Posterior vena cava (tissue), 2 donors: ENCODE data around the gene PLOD3. TPM values are rescaled to one million over a fixed set of nuclear protein-coding genes. Genes with fewer than 3 reads are reported as not detected.

Experiments
- DNase-seq: peaks from one replicate; pipeline ENCODE4 v3.0.0-alpha.2; 2020; ENCODE audit warnings: low spot score
- intact Hi-C, 2 donors: fragments of 100-400 bp; cut with DNase I; formaldehyde crosslinking; loops; one replicate each; pipeline versions ENCODE4 v1.14.1 to v1.14.2; 2022 to 2023
- total RNA-seq, 2 donors: library from RNA; stranded (reverse); fragmentation: NEBNext Ultra II Directional; extraction: Animal tissue kit (Norgen Biotek cat#: 25700); gene quantifications; one replicate each; pipeline ENCODE4 v1.2.1, GENCODE V29; 2021
- donor health status: DM: yes; HTN: yes; CAD: no.
- donor health status: DM: yes; HTN: yes; CAD: no.

Gene PLOD3
- total RNA-seq, 2 donors from 2014 or later, result 59.6 to 64.3 TPM

GRCh38 chr7:101170617-101171441, 46.6 kb downstream of the PLOD3 start:
- DNase-seq, result no peak
- intact Hi-C loops, result no loop called here

DNA sequence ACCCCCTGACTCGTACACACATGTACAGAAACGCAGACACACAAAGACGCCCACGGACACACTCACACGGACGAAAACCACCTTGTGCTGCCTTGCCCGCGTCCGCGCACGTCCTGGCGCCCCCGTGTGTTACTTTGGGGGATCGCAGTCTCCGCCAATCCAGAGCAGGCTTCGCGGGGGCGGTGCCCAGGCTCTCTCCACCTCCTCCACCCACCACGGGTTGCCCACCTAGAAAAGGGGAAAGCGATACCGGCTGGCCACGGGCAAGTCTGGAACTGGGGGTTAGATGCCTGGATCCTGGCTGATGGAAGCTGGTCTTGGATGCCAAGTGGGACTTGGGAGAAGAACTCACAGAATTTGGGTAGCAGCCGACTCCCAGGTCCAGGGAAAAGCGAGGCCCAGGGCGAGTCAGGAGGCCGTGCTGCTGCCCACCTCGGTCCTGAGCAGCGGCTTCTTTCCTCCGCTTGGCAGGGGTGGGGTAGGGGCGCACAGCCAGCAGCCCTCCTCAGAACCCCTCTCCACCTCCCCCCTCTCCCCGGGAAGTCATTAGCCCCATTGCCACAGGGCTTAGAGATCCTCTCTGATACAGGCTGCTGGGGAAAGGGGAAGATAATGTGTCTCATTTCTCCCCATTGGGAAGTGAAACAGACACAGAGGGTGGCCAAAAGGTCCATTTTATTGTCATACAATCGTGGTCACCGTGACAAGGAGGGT, 47.4 kb downstream of the PLOD3 start:
- DNase-seq, result peak; percentile 91
- intact Hi-C loops, result loop anchor here in 1 of 2 donors (10.0 kb wide), 1 partner anchor 105 kb away; no protein-coding TSS in a partner anchor

GRCh38 chr7:101169110-101169837, 48.1 kb downstream of the PLOD3 start:
- intact Hi-C loops, result loop anchor here in 1 of 2 donors (10.0 kb wide), 1 partner anchor 106 kb away; no protein-coding TSS in a partner anchor
- no peak for DNase-seq

GRCh38 chr7:101168412-101169049, 48.9 kb downstream of the PLOD3 start:
- no peak for DNase-seq
- intact Hi-C loops, result loop anchor here in 1 of 2 donors (10.0 kb wide), 1 partner anchor 106 kb away; no protein-coding TSS in a partner anchor

DNA sequence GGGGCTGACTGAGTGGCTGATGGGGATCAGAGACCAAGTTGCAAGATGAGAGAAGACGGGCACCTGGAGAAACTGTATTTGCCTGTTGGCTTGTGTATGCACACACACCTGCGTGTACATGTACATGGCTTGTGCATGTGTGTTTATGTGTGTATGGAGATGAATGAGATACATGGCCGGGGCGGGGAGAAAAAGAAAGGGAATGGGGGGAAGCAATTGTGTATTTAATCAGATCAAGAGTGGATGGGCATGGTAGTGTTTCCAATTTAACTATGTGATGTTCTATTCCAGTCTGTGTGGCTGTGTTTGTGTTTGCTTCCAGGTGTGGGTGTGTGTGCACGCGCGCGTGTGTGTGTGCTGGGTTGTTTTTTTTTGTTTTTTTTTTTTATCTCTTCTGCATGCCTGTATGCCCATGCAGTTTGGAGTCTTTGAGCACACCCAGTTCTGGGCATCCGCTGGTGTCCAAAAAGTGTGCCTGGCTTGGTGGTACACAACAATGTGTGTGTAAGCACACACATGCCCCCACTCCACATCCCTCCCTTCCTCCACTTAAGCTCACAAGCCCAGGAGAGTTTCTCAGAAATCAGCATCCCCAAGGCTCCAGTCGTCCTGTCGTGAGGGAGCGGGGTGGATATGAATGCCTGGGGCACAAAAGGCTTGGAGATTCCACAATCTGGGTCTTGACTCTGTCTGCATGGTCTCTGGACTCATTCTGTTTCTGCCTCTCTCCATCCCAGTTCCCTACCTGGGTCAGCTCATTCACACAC, 49.6 kb downstream of the PLOD3 start:
- intact Hi-C loops, result loop anchor here in 1 of 2 donors (10.0 kb wide), 1 partner anchor 107 kb away; no protein-coding TSS in a partner anchor
- DNase-seq, result no peak

- intact Hi-C loops, result loop anchor here in 1 of 2 donors (10.0 kb wide), 1 partner anchor 108 kb away; no protein-coding TSS in a partner anchor
- no peak for DNase-seq
These were observed 50.3 kb downstream of the PLOD3 start for GRCh38 chr7:101166909-101167644.

GRCh38 chr7:101166648-101166908, 50.8 kb downstream of the PLOD3 start:
- intact Hi-C loops, result loop anchor here in 1 of 2 donors (10.0 kb wide), 1 partner anchor 108 kb away; no protein-coding TSS in a partner anchor
- DNase-seq, result no peak

- intact Hi-C loops, result loop anchor here in 1 of 2 donors (10.0 kb wide), 1 partner anchor 109 kb away; no protein-coding TSS in a partner anchor
- DNase-seq, result no peak
These were observed 51.3 kb downstream of the PLOD3 start for GRCh38 chr7:101165958-101166647.

DNA sequence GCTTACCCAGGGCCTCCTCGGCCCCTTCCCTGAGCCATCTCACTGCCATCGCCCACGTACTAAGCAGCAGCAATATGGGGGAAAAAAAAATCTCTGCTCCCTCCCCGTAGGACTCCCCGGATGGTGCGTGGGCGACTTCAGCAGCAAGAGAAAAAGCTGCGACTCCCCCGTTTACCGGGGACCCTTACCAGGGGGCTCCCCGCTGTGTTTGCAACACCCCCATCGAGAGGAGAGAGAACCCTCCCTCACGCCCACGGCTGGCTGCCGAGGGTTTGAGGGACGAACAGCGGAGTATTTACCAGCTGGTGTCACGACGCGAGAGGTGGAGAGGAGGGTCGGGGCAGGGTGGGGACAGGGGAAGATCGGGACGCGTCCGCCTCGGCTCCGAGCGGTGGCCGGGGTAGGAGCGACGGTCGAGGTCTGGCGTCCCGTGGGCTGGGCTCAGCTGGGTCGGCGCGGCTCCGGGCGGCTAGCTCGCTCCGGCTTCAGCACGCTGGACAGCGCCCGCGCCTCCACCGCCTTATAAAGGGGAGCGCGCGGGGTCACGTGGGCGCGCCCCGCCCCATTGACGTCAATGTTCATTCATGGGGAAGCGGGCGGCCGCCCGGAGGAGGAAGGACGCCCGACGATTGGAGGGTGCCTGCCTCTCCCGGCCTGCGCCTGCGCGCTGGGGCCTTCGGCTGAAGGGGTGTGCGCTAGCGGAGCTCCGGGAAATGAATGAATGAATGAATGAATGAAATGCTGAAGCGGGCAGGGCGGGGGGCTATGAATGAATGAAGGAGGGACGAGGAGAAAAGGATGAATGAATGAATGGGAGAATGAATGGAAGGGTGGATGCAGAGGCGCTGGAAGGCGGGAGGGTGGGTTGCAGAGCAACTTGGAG, 52.1 kb downstream of the PLOD3 start, which contains the start of gene VGF:
VGF (minus strand) TSS at position 495 of the 883 bp plus-strand sequence. CDS start 726 bp downstream, outside the sequence.
- peak; percentile 98 for DNase-seq
- intact Hi-C loops, result loop anchor here in 1 of 2 donors (10.0 kb wide), 1 partner anchor 109 kb away; no protein-coding TSS in a partner anchor

DNA sequence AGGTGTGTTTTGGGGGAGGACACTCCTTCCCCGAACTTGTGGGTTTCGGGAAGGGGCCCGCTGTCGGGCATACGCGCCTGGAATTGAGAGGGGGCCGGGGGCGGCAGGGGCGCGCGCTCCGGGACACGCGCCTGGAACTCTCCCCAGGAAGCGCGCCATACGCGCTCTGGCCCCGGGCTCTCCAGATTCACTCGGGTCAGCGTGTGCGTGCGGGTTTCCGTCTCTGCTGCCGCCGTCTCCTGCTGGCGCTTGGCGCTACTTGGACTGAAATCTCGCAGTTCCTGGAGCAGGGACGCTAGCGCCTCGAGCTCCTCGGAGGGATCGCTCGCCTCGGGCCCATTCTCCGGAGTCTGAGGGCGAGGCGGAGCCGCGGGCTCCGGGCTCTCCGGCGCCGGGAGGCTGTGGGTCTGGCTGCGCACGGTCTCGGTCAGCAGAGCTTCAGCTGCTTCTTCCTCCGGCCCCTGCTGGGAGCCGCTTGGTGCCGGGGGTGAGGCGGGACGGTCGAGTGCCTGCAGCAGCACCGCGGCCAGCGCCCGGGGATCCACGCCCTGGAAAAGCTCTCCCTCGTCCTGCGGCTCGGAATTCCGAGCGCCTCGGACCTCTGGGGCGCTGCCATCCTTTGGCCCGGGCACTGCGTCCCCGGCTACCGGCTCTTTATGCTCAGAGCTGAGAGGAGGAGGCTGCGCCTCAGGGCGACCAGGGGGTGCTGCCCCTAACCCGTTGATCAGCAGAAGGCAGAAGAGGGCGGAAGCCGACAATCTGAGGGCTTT, 53.1 kb downstream of the PLOD3 start:
- intact Hi-C loops, result loop anchor here (5.0 to 10.0 kb wide), 2 partner anchors 111 to 718 kb away; no protein-coding TSS in a partner anchor
- no peak for DNase-seq

- intact Hi-C loops, result loop anchor here (5.0 to 10.0 kb wide), 2 partner anchors 111 to 719 kb away; no protein-coding TSS in a partner anchor
- no peak for DNase-seq
These were observed 53.9 kb downstream of the PLOD3 start for GRCh38 chr7:101163279-101164070.

- intact Hi-C loops, result loop anchor here (5.0 to 10.0 kb wide), 2 partner anchors 112 to 720 kb away; no protein-coding TSS in a partner anchor
- no peak for DNase-seq
These were observed 54.7 kb downstream of the PLOD3 start for GRCh38 chr7:101162551-101163278.

GRCh38 chr7:101161692-101162471, 55.5 kb downstream of the PLOD3 start:
- no peak for DNase-seq
- intact Hi-C loops, result loop anchor here (5.0 to 10.0 kb wide), 2 partner anchors 113 to 720 kb away; no protein-coding TSS in a partner anchor
